ENCODE results near the gene DHRS9.
"Not testable (repeated sequence)": the region's sequence is repeated elsewhere in the genome, so short reads cannot be mapped to it uniquely, and the experiment has no call there.

Gene DHRS9

DNA sequence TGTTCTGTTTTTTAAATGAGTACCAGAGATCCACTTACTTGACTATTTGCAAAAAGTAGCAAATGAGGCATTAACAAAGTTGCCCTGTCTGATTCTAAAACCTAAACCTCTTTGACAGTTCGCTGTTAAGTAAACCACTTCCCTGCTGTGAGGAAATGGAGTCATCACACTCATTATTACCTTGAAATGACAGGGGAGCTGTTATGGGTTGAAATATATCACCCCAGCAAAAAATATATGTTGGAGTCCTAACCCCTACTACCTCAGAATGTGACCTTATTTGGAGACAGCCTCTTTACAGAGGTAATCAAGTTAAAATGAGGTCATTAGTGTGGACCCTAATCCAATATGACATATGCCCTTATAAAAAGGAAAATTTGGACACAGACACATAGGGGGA is 36.1 kb downstream of the DHRS9 start:
- peak; percentile 11 for DNase-seq

DNA sequence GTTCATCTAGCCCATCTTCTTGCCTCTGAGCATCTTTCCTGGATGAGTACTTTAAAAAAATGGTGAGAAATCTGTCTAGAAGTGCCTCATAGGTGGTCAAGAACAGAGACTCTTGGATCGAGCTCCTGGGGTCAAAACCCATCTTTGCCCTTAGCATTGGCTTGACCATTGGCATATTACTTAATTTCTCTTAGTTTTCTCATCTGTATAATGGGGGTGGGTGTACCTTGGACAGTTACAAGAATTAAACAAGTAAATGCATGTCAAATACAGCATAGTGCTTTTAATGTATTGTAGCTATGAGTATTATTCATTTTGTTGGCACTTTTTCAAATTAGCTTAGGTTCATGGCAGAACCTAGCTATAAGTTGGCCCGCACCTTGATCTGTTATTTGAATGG is 36.8 kb downstream of the DHRS9 start:
- DNase-seq: no peak

DNA sequence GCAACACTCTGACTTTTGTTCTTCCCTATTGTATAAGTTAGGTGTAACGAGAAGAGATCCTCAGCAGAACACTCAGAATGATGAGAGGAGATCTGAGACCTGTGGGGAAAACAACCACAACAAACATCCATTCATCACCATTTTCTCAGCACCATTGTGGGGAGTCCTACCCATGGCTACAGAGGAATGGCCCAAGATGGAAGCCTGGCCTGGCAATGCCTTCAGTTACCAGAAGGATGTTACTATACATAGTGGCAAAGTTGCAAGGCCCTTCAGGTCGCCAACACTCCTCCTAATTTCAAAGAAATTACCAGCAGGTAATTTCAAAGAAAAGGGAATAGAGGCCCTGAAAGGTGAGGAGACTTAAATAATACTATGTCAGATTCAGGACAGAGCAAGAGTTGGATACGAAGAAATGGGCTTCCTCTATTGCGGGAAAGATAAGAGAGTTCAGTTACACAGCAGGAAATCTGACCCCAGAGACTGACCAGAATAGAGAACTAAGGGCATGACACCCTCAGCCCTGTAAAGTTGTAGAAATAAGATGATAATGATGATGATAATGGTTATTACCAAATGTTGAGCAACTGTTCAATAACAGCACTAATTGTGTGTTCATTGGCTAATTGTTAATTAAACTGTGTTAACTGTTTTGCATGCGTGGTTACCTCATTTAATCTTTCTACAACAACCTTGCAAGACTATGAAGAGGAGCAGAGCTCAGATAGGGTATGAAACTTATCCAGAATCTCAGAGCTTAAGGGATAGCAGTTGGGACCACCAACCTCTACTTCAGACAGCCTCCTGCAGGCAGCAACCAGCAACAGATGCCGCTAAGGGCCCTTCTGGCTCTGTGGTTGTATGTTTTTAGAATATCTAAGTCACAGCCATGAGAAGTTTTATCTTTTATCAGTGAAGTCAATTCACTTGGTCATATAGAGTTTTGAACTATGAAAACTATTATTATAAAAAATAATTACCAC is 37.5 kb downstream of the DHRS9 start:
- no peak for DNase-seq

DNA sequence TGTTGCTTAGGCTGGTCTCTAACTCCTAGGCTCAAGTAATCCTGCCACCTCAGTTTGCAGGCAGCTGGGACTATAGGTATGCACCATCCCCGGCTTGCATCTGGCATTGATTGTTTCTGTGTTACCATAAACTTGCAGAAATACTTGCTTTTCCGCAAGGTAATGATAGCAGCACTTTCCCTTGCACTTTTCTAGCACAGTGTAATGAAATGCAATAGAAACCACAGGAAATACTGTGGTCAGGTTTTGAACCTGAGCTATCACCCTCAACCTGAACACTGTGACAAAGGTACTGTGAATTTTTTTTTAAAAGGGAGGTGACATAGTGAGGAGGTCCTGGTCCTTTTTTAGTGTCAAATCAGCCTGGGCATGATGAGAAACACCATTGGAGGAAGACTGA is 38.3 kb downstream of the DHRS9 start:
- peak; percentile 56 for DNase-seq

DNA sequence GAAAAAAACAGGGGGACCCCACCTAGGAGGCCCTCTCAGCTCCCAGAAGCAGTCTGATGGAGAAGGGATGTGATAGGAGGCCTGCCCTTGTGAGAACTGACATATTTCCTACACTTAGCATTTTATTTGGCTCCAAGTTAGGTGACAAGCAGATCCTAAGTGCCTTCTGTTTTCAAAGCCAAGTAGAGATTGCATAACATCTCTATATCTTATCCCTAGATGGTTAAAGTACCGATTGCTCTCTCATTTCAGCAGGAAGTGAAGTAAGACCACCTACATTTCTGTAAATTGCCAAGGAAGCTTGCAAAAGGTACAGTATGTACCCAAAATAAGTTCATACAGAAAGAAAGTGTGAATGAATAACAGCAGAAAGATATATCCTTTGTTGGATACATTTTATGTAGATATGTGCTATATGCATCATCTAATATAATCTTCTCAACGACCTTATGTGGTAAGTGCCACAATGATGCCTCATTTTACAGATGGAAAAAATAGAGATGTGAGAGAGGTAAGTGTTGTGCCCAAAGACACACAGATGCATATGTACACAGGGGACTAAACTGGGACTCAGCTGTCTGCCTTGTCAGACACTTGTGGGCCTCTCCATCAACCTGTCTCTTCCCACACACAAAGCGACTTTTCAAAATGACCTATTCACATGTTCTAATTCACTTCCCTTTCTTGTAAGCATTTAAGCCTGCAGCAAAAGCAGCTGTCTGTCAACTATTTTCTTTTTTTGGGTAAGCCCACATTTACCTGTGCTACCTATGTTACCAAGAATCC is 38.9 kb downstream of the DHRS9 start:
- DNase-seq: no peak

DNA sequence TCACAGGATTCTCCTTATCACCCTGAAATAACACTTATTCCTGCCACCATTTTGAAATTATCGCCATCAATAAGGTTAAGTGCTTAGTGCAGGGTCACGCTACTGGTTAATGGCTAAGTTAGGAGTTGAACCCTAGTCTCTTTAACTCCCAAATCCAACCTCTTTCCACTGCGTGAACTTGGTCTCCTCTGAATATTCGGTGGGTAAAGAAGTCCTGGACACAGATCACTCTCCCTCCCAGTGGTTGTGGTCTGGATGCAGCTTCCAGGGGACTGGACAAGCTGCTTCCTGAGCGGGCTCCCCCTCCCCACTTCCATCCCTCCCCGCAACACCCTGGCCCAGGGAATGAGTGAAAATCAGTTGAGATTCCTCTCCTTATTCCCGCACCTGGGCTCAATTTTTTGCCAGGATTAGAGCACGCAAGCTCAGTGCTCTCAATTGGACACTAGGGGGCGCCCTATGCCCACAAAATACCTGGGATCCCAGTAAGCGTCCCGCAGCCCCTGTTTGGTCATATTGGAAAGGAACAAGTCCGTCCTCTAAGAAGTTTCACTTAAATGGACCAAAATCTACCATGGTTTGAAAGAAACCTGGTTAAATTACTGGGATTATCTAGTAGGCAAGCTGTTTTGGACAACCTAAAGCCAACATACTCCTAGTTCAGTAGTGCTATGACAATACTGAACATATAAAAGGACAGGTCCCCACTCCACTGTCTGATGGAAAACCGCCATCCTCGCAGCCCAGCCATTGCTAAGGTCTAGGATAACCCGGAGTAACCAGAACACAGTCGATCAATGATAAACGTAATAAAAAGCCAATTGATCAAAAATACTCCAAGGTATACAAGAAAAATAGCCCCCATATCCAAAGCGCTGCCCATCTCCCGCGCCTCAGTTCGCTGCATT is 40.4 kb downstream of the DHRS9 start:
- peak; percentile 73 for DNase-seq

DNA sequence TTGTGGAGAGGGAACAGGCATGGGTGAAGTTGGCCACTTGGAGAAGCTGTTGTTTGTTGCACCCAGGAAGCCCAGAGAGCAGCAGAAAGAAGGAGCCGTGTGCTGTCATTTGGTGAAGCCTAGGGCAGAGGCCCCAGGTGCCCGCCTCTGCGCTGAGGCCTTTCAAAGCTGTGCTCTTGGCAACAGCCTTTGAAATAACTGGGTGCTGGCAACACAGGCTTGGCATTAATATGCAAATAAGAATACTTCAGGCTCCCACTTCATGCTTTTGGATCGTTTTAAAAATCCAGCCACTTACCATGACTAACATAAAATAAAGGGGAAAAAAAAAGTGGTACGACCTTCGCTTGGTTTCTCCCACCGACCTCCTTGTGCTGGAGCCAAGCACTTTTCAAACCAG is 41.1 kb downstream of the DHRS9 start:
- DNase-seq: no peak

DNA sequence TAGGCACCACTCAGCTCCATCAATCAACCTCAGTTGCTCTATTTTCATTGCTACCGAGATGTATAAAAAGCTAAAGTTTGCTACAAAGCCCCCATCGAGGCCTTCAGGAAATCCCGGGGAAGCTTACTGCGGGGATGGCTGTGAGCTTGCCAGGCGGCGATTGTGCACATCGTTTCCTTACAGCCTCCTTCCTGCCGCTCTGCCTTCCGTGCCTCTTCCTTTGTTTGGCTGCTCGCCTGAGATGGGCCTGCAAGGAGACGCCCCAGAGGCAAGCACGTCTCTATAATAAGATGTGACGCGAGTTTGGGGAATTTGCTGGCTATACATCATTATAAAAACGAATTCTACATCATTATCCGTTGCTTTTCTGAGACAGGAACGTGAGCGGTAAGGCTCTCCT is 41.6 kb downstream of the DHRS9 start:
- DNase-seq: no peak

DNA sequence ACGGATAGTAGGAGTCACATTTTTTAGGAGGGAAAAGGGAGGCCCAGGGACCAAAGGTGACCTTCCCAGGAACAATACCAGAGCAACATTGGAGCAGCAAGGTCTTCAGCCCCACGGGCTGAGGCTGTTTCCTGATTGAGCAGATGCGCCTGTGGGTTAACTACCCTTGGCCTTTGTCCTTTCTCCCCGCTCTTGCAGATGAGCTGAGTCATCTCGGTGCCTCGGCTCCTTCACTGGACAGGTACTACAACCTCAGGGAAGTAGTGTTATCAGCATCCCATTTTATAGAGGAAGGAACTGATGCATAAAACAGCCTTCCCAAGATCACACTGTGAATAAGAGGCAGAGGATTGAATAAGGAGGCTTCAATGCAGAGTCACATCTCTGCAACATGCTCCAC is 43.5 kb downstream of the DHRS9 start:
- DNase-seq: no peak

DNA sequence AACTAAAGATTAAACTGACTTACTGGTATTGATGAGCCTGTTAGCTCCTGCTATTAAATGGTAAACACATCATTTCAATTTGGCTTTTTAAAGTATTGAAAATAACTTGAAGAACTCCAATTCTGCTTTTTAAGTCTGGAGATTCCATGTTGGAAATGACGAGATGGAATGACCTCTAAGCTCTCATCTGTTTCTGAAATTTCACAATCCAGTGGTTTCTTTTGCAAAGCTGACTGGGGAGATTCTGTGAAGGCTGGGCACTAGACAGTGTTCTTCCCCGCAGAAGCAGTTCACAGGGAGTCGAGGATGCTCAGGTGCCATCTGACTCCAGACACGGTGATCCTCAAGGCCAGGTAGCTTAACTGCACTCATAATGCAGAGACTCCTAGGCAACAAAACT is 44.7 kb downstream of the DHRS9 start:
- no peak for DNase-seq

DNA sequence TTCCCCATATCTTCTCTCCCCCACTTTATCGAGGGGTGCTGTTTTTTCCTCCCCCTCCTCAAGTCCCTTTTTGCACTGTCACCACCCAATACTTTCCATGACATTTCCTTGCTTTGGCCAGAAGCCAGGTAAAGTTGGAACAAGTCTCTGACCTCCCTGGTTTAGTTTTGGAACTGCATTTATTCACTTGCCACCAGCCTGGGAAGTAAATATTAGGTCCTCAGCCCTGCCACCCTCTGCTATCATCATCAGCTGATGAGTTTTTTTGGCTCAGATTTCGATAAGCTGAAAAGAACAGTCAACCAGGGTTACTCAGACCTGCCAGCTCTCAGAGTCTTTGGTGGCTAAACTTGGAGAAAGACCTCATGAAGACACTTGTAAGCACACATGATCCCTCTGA is 47.0 kb downstream of the DHRS9 start:
- no peak for DNase-seq

DNA sequence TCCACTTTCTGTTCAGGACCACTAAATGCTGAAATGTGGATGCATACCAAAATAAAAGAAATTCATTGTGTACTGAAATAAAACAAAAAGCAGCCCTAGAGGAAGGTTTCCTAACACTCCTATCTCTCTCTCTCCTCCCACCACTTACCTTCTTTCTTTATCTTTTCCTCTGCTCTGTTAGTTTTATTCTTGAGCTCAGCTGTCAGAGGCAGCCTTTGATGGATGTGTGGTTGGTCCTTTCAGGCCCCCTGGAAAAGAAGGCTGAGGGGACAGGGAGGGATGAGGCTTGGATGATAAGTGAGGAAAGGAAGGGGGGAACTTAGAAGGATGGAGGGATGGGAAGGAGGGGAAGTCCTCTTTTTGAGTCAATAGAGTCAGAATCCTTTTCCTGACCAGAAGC is 47.6 kb downstream of the DHRS9 start:
- DNase-seq: no peak

DNA sequence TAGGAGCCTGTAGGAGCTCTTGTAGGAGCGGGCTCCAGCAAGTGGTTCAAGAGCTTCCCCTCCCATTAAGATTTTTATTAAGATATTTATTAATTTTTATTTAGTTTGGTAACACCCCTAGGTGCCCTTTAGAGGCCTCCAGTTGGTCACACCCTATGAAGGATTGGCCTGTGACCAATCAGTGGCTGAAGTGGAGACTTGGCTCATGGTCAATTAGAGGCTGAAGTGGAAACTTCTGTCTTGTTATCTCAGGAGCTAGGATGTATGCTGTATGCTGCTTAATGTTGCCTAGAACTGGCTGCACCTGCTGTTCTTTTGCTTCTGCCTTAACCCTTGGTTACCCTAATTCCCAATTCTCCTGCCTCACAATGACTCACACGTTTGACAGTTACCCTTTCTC is 48.7 kb downstream of the DHRS9 start:
- no peak for DNase-seq

DNA sequence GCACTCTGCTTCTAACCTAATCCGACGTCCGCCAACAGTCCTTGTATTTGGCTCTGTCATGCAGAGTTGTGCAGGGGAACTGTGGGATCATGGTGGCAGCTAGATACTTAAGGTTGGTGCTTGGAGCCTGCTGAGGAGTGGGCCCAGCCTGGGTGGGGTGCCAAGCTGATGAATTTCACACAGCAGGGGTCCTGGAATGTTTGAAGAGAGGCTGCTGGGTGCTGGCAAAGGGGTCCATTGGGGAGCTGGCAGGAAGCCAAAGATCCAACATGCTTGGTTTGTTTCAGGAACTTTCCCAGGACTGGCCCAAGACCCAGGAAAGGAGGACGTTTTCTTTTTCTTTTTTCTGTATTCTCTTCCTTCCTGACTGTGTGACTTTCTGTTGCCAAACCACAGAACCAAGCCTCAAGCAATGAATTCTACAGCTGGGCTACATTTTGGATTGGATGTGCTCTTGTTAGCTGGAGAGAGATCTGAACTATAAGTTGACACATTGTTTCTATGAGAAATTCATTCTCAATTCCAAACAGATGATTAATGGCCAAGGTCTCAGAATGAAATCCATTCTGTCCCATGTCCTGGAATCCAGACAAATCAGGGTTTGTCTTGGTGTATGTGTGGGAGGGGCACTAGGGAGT is 49.9 kb downstream of the DHRS9 start:
- DNase-seq: no peak

DNA sequence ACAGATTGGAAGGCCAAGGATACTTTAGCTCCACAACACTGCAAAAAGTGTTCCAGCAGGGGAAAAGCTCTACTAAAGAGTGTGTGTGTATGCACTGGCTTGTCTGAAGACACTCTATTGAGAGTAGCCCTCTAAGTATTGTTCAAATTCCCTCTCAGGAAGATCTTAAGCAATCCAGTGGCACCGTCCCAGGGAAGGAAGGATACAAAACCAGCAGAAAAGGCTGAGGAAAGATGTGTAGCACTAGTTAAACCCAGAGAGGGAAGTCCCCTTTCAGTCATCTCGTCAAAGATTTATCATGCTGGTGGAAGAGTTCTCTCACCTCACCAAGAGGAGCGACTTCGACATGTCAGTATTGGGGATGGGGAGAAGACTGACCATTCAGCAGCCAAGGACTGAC is 50.5 kb downstream of the DHRS9 start:
- DNase-seq: no peak

DNA sequence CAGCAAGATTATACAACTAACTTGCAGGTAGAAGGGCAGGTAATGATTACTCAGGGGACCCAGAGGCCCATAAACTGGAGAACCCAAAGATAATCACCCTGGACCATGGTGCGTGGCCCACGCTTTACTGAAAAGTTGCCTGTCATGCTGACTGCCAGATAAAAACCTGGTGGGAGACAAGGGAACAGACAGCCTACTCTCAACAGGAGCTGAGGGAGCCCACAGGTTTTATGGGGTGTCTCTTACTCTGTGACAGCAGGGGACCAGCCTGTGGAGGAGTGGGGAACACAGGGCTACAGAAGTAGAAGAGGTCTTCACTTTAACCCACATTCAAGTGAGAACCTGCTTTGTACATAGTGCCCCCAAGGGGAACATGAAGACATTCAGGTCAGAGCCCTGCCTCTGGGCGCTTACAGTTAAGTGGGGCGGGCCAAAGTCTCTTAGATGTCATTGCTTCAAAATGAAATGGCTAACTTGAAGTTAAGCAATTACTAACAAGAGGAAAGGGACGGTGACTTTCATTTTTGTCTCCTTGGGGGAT is 60.4 kb downstream of the DHRS9 start:
- DNase-seq: no peak

DNA sequence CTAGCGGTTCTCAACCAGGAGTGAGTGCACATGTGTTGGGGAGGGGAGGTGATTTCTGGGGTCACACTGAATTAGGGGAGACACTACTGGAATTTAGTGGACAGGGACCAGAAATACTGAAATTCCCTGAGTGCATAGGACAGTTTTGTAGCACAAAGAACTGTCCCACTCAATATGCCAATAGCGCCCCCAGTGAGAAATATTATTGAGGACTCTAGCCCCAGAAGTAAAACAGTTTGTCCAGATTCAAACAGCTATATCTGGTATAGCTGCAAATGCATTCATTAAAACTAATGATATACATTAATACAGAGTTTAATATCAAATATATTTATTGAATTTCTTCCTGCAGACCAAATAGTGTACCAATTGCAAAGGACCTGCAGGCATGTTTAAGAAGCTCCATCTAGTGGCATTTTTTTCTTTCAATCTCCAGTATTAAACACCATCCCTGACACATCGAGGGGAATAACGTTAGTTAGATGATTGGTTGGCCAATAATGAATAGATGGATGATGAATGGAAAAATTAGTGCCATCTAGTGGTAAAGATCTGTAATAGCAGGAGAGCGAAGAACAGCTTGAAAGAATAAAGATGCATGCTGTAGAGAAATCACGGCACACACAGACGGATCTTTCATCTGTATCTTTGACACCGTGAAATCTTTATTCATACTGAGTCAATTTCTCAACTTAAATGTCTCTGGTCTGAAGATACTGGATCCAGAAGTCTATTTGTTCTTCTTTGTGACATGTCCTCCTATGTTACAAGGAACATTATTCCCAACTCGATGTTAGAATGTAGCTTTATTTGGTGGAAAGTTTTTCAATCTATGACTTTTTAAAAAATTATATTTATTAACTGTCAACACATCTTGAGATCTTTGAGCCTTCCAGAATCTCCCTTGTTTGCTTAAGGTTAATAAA is 62.5 kb downstream of the DHRS9 start:
- DNase-seq: peak; percentile 63

DNA sequence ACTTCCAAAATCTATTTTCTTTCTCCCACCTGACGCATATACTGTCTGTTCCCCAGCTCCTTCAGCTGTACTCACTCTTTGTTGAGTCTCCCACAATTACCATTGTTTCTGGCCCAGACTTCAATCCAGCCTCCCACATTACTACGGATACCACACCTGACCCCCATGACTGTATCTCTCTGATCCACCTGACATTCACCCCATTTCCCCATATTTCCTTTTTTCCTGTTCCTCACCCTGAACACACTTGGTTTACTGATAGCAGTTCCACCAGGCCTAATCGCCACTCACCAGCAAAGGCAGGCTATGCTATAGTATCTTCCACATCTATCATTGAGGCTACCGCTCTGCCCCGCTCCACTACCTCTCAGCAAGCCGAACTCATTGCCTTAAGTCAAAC is 64.9 kb downstream of the DHRS9 start:
- DNase-seq: not testable (repeated sequence)

DNA sequence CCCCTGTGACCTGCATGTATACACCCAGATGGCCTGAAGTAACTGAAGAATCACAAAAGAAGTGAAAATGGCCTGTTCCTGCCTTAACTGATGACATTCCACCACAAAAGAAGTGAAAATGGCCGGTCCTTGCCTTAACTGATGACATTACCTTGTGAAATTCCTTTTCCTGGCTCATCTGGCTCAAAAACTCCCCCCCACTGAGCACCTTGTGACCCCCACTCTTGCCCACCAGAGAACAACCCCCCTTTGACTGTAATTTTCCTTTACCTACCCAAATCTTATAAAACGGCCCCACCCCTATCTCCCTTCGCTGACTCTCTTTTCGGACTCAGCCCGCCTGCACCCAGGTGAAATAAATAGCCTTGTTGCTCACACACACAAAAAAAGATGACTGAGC is 67.1 kb downstream of the DHRS9 start:
- DNase-seq: not testable (repeated sequence)

DNA sequence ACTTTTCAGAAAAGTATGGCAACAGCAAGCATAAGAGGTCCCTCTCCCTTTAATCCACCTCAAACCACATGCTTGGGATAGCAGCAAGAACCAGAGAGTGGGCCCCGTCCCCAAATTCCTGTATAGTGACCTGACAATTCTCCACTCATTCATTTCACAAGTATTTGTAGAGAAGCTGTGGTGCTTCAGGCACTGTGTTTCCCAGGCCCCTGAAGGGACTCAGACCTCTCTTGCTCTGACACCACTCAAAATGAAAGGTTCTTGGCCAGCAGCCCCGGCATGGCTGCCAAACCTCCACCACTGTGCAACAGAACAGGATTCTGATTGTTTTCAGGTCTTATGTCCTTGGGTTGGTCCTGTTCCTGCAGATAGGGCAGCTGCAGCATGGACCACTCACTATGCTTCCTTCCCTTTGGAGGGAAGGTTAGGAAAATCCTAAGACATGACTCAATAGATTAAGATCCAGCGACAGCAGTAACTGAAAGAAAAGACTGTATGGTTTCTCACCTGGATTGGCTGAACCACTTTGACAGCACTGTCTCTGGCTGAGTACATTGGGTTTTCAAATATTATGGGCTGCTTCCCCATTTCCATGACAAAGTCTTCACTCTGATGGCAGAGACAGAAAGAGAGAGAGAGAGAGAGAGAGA is 67.6 kb downstream of the DHRS9 start:
- DNase-seq: no peak

DNA sequence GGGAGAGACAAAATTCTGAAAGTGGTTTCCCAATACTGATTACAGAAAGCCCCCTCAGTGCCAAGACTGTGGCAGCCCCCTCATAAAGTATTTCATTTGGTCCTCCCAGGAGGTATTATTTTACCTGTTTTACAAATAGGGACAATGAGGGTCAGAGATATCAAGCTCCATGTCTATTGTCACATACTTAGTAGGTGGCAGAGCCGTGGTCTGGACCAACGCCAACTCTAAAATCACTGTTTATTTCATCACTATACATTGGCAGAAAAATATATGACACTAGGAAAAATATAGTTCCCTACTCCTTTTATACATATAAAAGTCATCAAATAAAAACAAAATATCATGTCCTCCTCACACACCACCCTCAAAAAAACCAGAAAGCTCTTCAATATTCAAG is 68.6 kb downstream of the DHRS9 start:
- no peak for DNase-seq

All from CD4-positive, alpha-beta T cell treated with Interleukin-12 subunit alpha and Interleukin-12 subunit beta, for 1 hour (primary cell).